Stomach (tissue), 9 donors: ENCODE measurements around the gene EVI5L. TPM values are rescaled to one million over a fixed set of nuclear protein-coding genes. Genes with fewer than 3 reads are reported as not detected.

Source experiments
- DNase-seq, 2 donors: peaks; one replicate each; pipeline versions ENCODE4 v3.0.0 to v3.0.0-alpha.2; 2013 to 2019
- H3K27ac ChIP-seq, 5 donors: fragments of 200-600 bp in 4 of 5; sonication (generic) in 4 of 5; one replicate each; pipeline ENCODE4 v1.5.1; 2013 to 2019; ENCODE audit warnings: mild to moderate bottlenecking in 1 of 5, moderate library complexity in 1 of 5
- H3K27me3 ChIP-seq, 3 donors: fragments of 200-600 bp; sonication (generic); one replicate each; pipeline ENCODE4 v1.5.1; 2017 to 2019; ENCODE audit warnings: mixed run types in 1 of 3
- H3K36me3 ChIP-seq, 4 donors: fragments of 200-600 bp; sonication (generic); 1 replicate in 3 of 4; 2 replicates in 1 of 4; pipeline ENCODE4 v1.5.1; 2016 to 2019
- H3K4me1 ChIP-seq, 4 donors: fragments of 200-600 bp; sonication (generic); one replicate each; pipeline ENCODE4 v1.5.1; 2016 to 2019
- H3K4me3 ChIP-seq, 4 donors: fragments of 200-600 bp; sonication (generic) in 3 of 4; one replicate each; pipeline ENCODE4 v1.5.1; 2016 to 2019; ENCODE audit warnings: mild to moderate bottlenecking in 1 of 4
- H3K9me3 ChIP-seq, 4 donors: fragments of 200-600 bp; sonication (generic); one replicate each; pipeline ENCODE4 v1.5.1; 2016 to 2019
- CTCF ChIP-seq, 7 experiments: fragments of 450-650 bp in 4 of 7; fragments of 200-600 bp in 3 of 7; sonication (generic) in 3 of 7; IDR thresholded peaks; one replicate each; pipeline ENCODE4 v1.5.1; 2016 to 2019; ENCODE audit warnings: antibody characterized with exemption in 7 of 7, control low read depth in 2 of 7, mild to moderate bottlenecking in 1 of 7
- EP300 ChIP-seq: sonication (generic); formaldehyde crosslinking; IDR thresholded peaks from one replicate; pipeline ENCODE4 v1.6.1; 2017; ENCODE audit warnings: antibody characterized with exemption
- POLR2A ChIP-seq, 4 donors: fragments of 450-650 bp; IDR thresholded peaks; one replicate each; pipeline ENCODE4 v1.6.1; 2016; ENCODE audit warnings: antibody characterized with exemption in 4 of 4, control low read depth in 2 of 4, mild to moderate bottlenecking in 1 of 4, moderate library complexity in 1 of 4
- POLR2AphosphoS5 ChIP-seq, 3 donors: sonication (generic); formaldehyde crosslinking; IDR thresholded peaks; one replicate each; pipeline ENCODE4 v1.6.1; 2016; ENCODE audit warnings: antibody characterized with exemption in 3 of 3
- WGBS, 5 donors: extraction: QIAGEN DNeasy Blood & Tissue Kit in 3 of 5; methylation state at CpG; one replicate each; pipeline versions ENCODE4 v1.1.5 to v1.1.7; 2013 to 2018; 5-methylcytosine and 5-hydroxymethylcytosine counted together
- intact Hi-C: fragments of 100-400 bp; cut with DNase I; formaldehyde crosslinking; loops from one replicate; pipeline ENCODE4 v1.15.1; 2023; ENCODE audit warnings: low total_unique reads
- polyA plus RNA-seq, 3 donors: library from polyadenylated mRNA; stranded (reverse); fragments of 200-250 nt; gene quantifications; one replicate each; pipeline ENCODE4 v1.2.3, GENCODE V29; 2013
- total RNA-seq, 5 donors: library from RNA; depleted of rRNA; stranded (reverse); fragments of >200 nt; gene quantifications; one replicate each; pipeline versions ENCODE4 v1.1.0 to v1.2.3, GENCODE V29; 2014 to 2016
- donor health status: healthy with polysubstance abuse.
- donor health status: Bipolar disorder and iron deficiency.
- donor health status: healthy.

EVI5L gene
- total and polyA plus RNA-seq, 8 donors: 4.9 to 31.6 (median 8.4) TPM

- intact Hi-C loops: no loop called here
- H3K4me1 ChIP-seq: peaks cover 0 to 24% (median 13%) of the 10 kb centered on the region in 4 donors
- peaks cover 0 to 9% (median 0%) of the 10 kb centered on the region in 4 donors for H3K9me3 ChIP-seq
- TF ChIP-seq EP300: no peak
- no peak for TF ChIP-seq POLR2A (IDR thresholded peaks at IDR 0.05)
- no peak for TF ChIP-seq POLR2AphosphoS5 (IDR thresholded peaks at IDR 0.05)
- TF ChIP-seq CTCF (IDR thresholded peaks at IDR 0.05): no peak
- no peaks in the 10 kb centered on the region for H3K36me3 ChIP-seq
- no peak overlapping the region for H3K4me3 ChIP-seq
- WGBS, 5 donors: 11 to 23% (median 15%) methylated on average over 8 to 10 of the region's 10 CpGs
- peaks cover 18 to 90% (median 41%) of the 10 kb centered on the region in 3 donors for H3K27me3 ChIP-seq
- no peak for DNase-seq
- H3K27ac ChIP-seq: no peak overlapping the region
These were observed 42.9 kb upstream of the EVI5L start for GRCh38 chr19:7787141-7787540.

GRCh38 chr19:7787602-7788177, 42.3 kb upstream of the EVI5L start:
- H3K27ac ChIP-seq: no peak overlapping the region
- H3K4me3 ChIP-seq: no peak overlapping the region
- no peak for DNase-seq
- H3K27me3 ChIP-seq: peaks cover 18 to 88% (median 41%) of the 10 kb centered on the region in 3 donors
- H3K36me3 ChIP-seq: no peaks in the 10 kb centered on the region
- H3K4me1 ChIP-seq: peaks cover 0 to 24% (median 13%) of the 10 kb centered on the region in 4 donors
- intact Hi-C loops: no loop called here
- peaks cover 0 to 9% (median 0%) of the 10 kb centered on the region in 4 donors for H3K9me3 ChIP-seq
- WGBS, 5 donors: 9 to 18% (median 11%) methylated on average over 13 to 22 of the region's 22 CpGs
- TF ChIP-seq POLR2AphosphoS5 (IDR thresholded peaks at IDR 0.05) (no peak), CTCF (IDR thresholded peaks at IDR 0.05) (no peak)

GRCh38 chr19:7788178-7788932, 41.7 kb upstream of the EVI5L start:
- Histone ChIP-seq H3K27me3 (peaks cover 18 to 81% (median 41%) of the 10 kb centered on the region in 3 donors), H3K4me3 (peak overlapping the region in 2 of 4 donors; percentile 1 to 16), H3K4me1 (peaks cover 0 to 24% (median 13%) of the 10 kb centered on the region in 4 donors), H3K36me3 (no peaks in the 10 kb centered on the region), H3K27ac (no peak overlapping the region), H3K9me3 (peaks cover 0 to 9% (median 0%) of the 10 kb centered on the region in 4 donors)
- intact Hi-C loops: no loop called here
- peak in 1 of 2 donors; percentile 31 for DNase-seq
- WGBS, 5 donors: 3 to 10% (median 4%) methylated on average over 16 to 67 of the region's 67 CpGs
- TF ChIP-seq CTCF (IDR thresholded peaks at IDR 0.05): no peak

GRCh38 chr19:7788933-7789323, 41.1 kb upstream of the EVI5L start:
- TF ChIP-seq POLR2A (IDR thresholded peaks at IDR 0.05): no peak
- TF ChIP-seq CTCF (IDR thresholded peaks at IDR 0.05): no peak
- no peak for TF ChIP-seq POLR2AphosphoS5 (IDR thresholded peaks at IDR 0.05)
- TF ChIP-seq EP300: no peak
- 0 to 4% (median 1%) methylated on average over 9 to 23 of the region's 23 CpGs for WGBS, 5 donors
- Histone ChIP-seq H3K9me3 (peaks cover 0 to 9% (median 0%) of the 10 kb centered on the region in 4 donors), H3K27me3 (peaks cover 18 to 76% (median 38%) of the 10 kb centered on the region in 3 donors), H3K27ac (no peak overlapping the region), H3K36me3 (no peaks in the 10 kb centered on the region), H3K4me3 (peak overlapping the region in 2 of 4 donors; percentile 1 to 16), H3K4me1 (peaks cover 0 to 24% (median 13%) of the 10 kb centered on the region in 4 donors)
- intact Hi-C loops: no loop called here
- no peak for DNase-seq
